ENCODE data around the gene LRP11. TPM values are rescaled to one million over a fixed set of nuclear protein-coding genes. Genes with fewer than 3 reads are reported as not detected.

Gene LRP11
- total RNA-seq (2022; extraction: Qiagen RNA extraction), result 27.3 to 38.0 TPM (median 36.4 TPM) in 5 replicates

GRCh38 chr6:149863698-149864577 is at the start of gene LRP11:
LRP11 (minus strand) TSS chr6:149864359; CDS start chr6:149864020, 339 bp downstream.

GRCh38 chr6:149897855-149898744 is 33.9 kb upstream of the LRP11 start, which contains the start of gene RAET1E:
RAET1E (minus strand) TSS chr6:149898113; CDS start chr6:149890901, 7,212 bp downstream.

Other genes starting within 250 kb of the LRP11 start
- gene KATNA1, start 215.6 kb downstream of the LRP11 start, total RNA-seq (2022; extraction: Qiagen RNA extraction), result 9.6 to 13.8 TPM (median 12.3 TPM) in 5 replicates
- gene LATS1, start 146.3 kb downstream of the LRP11 start, total RNA-seq (2022; extraction: Qiagen RNA extraction), result 5.8 to 10.9 TPM (median 9.8 TPM) in 5 replicates
- 11.2 to 18.8 TPM (median 16.2 TPM) in 5 replicates for gene NUP43, start 117.8 kb downstream of the LRP11 start, total RNA-seq (2022; extraction: Qiagen RNA extraction)
- gene PCMT1, start 114.6 kb downstream of the LRP11 start, total RNA-seq (2022; extraction: Qiagen RNA extraction), result 87.2 to 97.0 TPM (median 88.6 TPM) in 5 replicates
- 1.8 to 3.1 TPM (median 2.8 TPM) in 5 replicates for gene RAET1E, start 33.8 kb upstream of the LRP11 start, total RNA-seq (2022; extraction: Qiagen RNA extraction)
- gene RAET1G, start 58.8 kb upstream of the LRP11 start, total RNA-seq (2022; extraction: Qiagen RNA extraction), result 5.9 to 10.5 TPM (median 8.0 TPM) in 5 replicates
- 3.5 to 4.2 TPM (median 3.8 TPM) in 5 replicates for gene ULBP2, start 77.7 kb upstream of the LRP11 start, total RNA-seq (2022; extraction: Qiagen RNA extraction)
- gene ULBP1, start 99.6 kb upstream of the LRP11 start, total RNA-seq (2022; extraction: Qiagen RNA extraction), result 0.76 to 1.4 TPM (median 1.0 TPM) in 5 replicates
- gene RAET1L, start 161.2 kb upstream of the LRP11 start, total RNA-seq (2022; extraction: Qiagen RNA extraction), result 0.15 to 0.51 TPM (median 0.41 TPM) in 5 replicates
- gene ULBP3, start 204.8 kb upstream of the LRP11 start, total RNA-seq (2022; extraction: Qiagen RNA extraction), result 2.7 to 5.5 TPM (median 5.2 TPM) in 5 replicates